ENCODE data around the gene CRTC3.

The CRTC3 gene

GRCh38 chr15:90563463-90563862 lies 33.7 kb downstream of the CRTC3 start:
- H3K27ac ChIP-seq = no peak overlapping the region
- TF ChIP-seq CTCF (IDR thresholded peaks at IDR 0.05) (no peak), ZFX (IDR thresholded peaks at IDR 0.05; ENCODE audit: borderline replicate concordance) (no peak)

GRCh38 chr15:90564051-90564450 lies 34.3 kb downstream of the CRTC3 start:
- no peak for TF ChIP-seq ZFX (IDR thresholded peaks at IDR 0.05; ENCODE audit: borderline replicate concordance)
- no peak overlapping the region for H3K27ac ChIP-seq

- H3K27ac ChIP-seq = no peak overlapping the region
- TF ChIP-seq CTCF (IDR thresholded peaks at IDR 0.05) (no peak), ZFX (IDR thresholded peaks at IDR 0.05; ENCODE audit: borderline replicate concordance) (no peak)
Observed at GRCh38 chr15:90564590-90564989, 34.9 kb downstream of the CRTC3 start.

- no peak for TF ChIP-seq CTCF (IDR thresholded peaks at IDR 0.05)
- no peak overlapping the region for H3K27ac ChIP-seq
Observed at GRCh38 chr15:90565866-90566265, 36.1 kb downstream of the CRTC3 start.

GRCh38 chr15:90570643-90571042 lies 40.9 kb downstream of the CRTC3 start:
- no peak for TF ChIP-seq CTCF (IDR thresholded peaks at IDR 0.05)
- no peak for TF ChIP-seq ZFX (IDR thresholded peaks at IDR 0.05; ENCODE audit: borderline replicate concordance)
- no peak overlapping the region for H3K27ac ChIP-seq

- TF ChIP-seq CTCF (IDR thresholded peaks at IDR 0.05) (no peak), ZFX (IDR thresholded peaks at IDR 0.05; ENCODE audit: borderline replicate concordance) (no peak)
- no peak overlapping the region for H3K27ac ChIP-seq
Observed at GRCh38 chr15:90571063-90571541, 41.4 kb downstream of the CRTC3 start.

GRCh38 chr15:90572893-90573292 lies 43.2 kb downstream of the CRTC3 start:
- no peak overlapping the region for H3K27ac ChIP-seq
- no peak for TF ChIP-seq ZFX (IDR thresholded peaks at IDR 0.05; ENCODE audit: borderline replicate concordance)
- TF ChIP-seq CTCF (IDR thresholded peaks at IDR 0.05) = no peak

GRCh38 chr15:90576711-90577389 lies 47.1 kb downstream of the CRTC3 start:
- TF ChIP-seq CTCF (IDR thresholded peaks at IDR 0.05) (no peak), ZFX (IDR thresholded peaks at IDR 0.05; ENCODE audit: borderline replicate concordance) (no peak)
- no peak overlapping the region for H3K27ac ChIP-seq

Data from 22Rv1 (cell line).